Transverse colon (tissue), 4 donors: ENCODE measurements around the gene DNAJC3.

Experiments
- CTCF ChIP-seq, 5 experiments: fragments of 200-600 bp in 3 of 5; fragments of 450-650 bp in 2 of 5; sonication (generic) in 3 of 5; IDR thresholded peaks; 1 replicate in 2 of 5; 2 replicates in 3 of 5; pipeline ENCODE4 v1.5.1; 2016 to 2017; ENCODE audit warnings: antibody characterized with exemption in 5 of 5, inconsistent platforms in 3 of 5, mild to moderate bottlenecking in 2 of 5, moderate library complexity in 1 of 5
- EP300 ChIP-seq: sonication (generic); formaldehyde crosslinking; IDR thresholded peaks from one replicate; pipeline ENCODE4 v1.6.1; 2017; ENCODE audit warnings: antibody characterized with exemption, low read depth
- POLR2A ChIP-seq: fragments of 450-650 bp; IDR thresholded peaks from one replicate; pipeline ENCODE4 v1.6.1; 2016; ENCODE audit warnings: antibody characterized with exemption, mild to moderate bottlenecking, moderate library complexity
- POLR2AphosphoS5 ChIP-seq, 3 donors: sonication (generic); formaldehyde crosslinking; IDR thresholded peaks; one replicate each; pipeline ENCODE4 v1.6.1; 2016; ENCODE audit warnings: antibody characterized with exemption in 3 of 3

GRCh38 chr13:95722241-95722640 is 45.3 kb downstream of the DNAJC3 start:
- no peak for TF ChIP-seq POLR2A
- no peak for TF ChIP-seq CTCF (IDR thresholded peaks at IDR 0.05)
- TF ChIP-seq EP300: no peak
- TF ChIP-seq POLR2AphosphoS5 (IDR thresholded peaks at IDR 0.05): no peak
